Adrenal gland (tissue), 12 donors: ENCODE measurements around the gene SLC25A34. TPM values are rescaled to one million over a fixed set of nuclear protein-coding genes. Genes with fewer than 3 reads are reported as not detected.
A peak's percentile ranks its signal among the peaks of the same experiment; 100 is the strongest.
"Not testable (repeated sequence)": the region's sequence is repeated elsewhere in the genome, so short reads cannot be mapped to it uniquely, and the experiment has no call there.

ENCODE experiments used
- DNase-seq, 7 donors: peaks; one replicate each; pipeline ENCODE4 v3.0.0-alpha.2; 2019 to 2020
- H3K27ac ChIP-seq, 5 donors: fragments of 200-600 bp; sonication (generic) in 4 of 5; 1 replicate in 3 of 5; 2 replicates in 2 of 5; pipeline versions ENCODE4 v1.5.1 to v1.8.0; 2016 to 2020; ENCODE audit warnings: mild to moderate bottlenecking in 1 of 5
- H3K27me3 ChIP-seq: fragments of 200-600 bp; 2 replicates; pipeline ENCODE4 v1.8.0; 2021
- H3K36me3 ChIP-seq, 2 donors: fragments of 200-600 bp; replicated peaks in 1 of 2; 1 replicate in 1 of 2; 2 replicates in 1 of 2; pipeline versions ENCODE4 v1.5.1 to v1.8.0; 2018 to 2022
- H3K4me1 ChIP-seq, 2 donors: fragments of 200-600 bp; replicated peaks in 1 of 2; 1 replicate in 1 of 2; 2 replicates in 1 of 2; pipeline versions ENCODE4 v1.5.1 to v1.8.0; 2018 to 2021
- H3K4me3 ChIP-seq, 4 donors: fragments of 200-600 bp; sonication (generic) in 3 of 4; one replicate each; pipeline ENCODE4 v1.5.1; 2016 to 2018
- H3K9me3 ChIP-seq, 3 donors: fragments of 200-600 bp; sonication (generic) in 1 of 3; replicated peaks in 1 of 3; 1 replicate in 2 of 3; 2 replicates in 1 of 3; pipeline versions ENCODE4 v1.5.1 to v1.8.0; 2016 to 2021
- POLR2A ChIP-seq, 2 donors: fragments of 450-650 bp; IDR thresholded peaks; one replicate each; pipeline ENCODE4 v1.6.1; 2017; ENCODE audit warnings: antibody characterized with exemption in 2 of 2, mild to moderate bottlenecking in 2 of 2, moderate library complexity in 1 of 2
- WGBS, 4 donors: extraction: QIAGEN DNeasy Blood & Tissue Kit in 2 of 4; methylation state at CpG; one replicate each; pipeline versions ENCODE4 v1.1.5 to v1.1.7; 2013 to 2017; 5-methylcytosine and 5-hydroxymethylcytosine counted together
- intact Hi-C, 2 donors: fragments of 100-400 bp; cut with DNase I; formaldehyde crosslinking; loops; one replicate each; pipeline versions ENCODE4 v1.14.1 to v1.15.0; 2022 to 2023
- polyA plus RNA-seq, 3 donors: library from polyadenylated mRNA; stranded (reverse); fragments of 200-250 nt in 2 of 3; fragments of 350-450 nt in 1 of 3; fragmentation: Illumina TruSeq in 1 of 3; extraction: RNeasy Lipid Tissue Mini Kit (QIAGEN cat#74804) in 1 of 3; gene quantifications; one replicate each; pipeline ENCODE4 v1.2.3, GENCODE V29; 2013 to 2014
- total RNA-seq, 9 donors: library from RNA; depleted of rRNA in 4 of 9; stranded (reverse); fragments of >200 nt in 4 of 9; fragments of 120-200 nt in 1 of 9; fragmentation: NEBNext Ultra II Directional in 1 of 9; extraction: Animal tissue kit (Norgen Biotek cat#: 25700) in 1 of 9; gene quantifications; one replicate each; pipeline versions ENCODE4 v1.1.0 to v1.2.4, GENCODE V29; 2013 to 2023
- TF ChIP-seq, protein P1 (sequence below), 6 experiments: fragments of 450-650 bp in 4 of 6; fragments of 200-600 bp in 2 of 6; sonication (generic) in 1 of 6; IDR thresholded peaks; 1 replicate in 5 of 6; 2 replicates in 1 of 6; pipeline versions ENCODE4 v1.5.1 to v1.8.0; 2016 to 2021; ENCODE audit warnings: antibody characterized with exemption in 6 of 6, mild to moderate bottlenecking in 2 of 6, moderate library complexity in 1 of 6
- donor health status: healthy with polysubstance abuse.
- donor health status: Bipolar disorder and iron deficiency.
- donor health status: DM: yes; HTN: yes; CAD: no.
- donor health status: DM: no; HTN: no; CAD: no.
- donor health status: DM: no; HTN: no; CAD: no.
- donor health status: DM: yes; HTN: yes; CAD: no.

The SLC25A34 gene
- total and polyA plus RNA-seq, 12 donors, result 0.44 to 12.3 (median 5.7) TPM

- Histone ChIP-seq H3K4me1 (peaks cover 5 to 39% of the 10 kb centered on the region in 2 donors), H3K27me3 (no peaks in the 10 kb centered on the region), H3K27ac (no peak overlapping the region), H3K9me3 (no peaks in the 10 kb centered on the region), H3K4me3 (no peak overlapping the region), H3K36me3 (peaks cover 0 to 6% of the 10 kb centered on the region in 2 donors)
- intact Hi-C loops, result no loop called here
- no peak for DNase-seq
- 90 to 100% (median 96%) methylated on average over 2 of the region's 2 CpGs for WGBS, 4 donors
- no peak for TF ChIP-seq POLR2A (IDR thresholded peaks at IDR 0.05)
- TF ChIP-seq, protein P1, sequence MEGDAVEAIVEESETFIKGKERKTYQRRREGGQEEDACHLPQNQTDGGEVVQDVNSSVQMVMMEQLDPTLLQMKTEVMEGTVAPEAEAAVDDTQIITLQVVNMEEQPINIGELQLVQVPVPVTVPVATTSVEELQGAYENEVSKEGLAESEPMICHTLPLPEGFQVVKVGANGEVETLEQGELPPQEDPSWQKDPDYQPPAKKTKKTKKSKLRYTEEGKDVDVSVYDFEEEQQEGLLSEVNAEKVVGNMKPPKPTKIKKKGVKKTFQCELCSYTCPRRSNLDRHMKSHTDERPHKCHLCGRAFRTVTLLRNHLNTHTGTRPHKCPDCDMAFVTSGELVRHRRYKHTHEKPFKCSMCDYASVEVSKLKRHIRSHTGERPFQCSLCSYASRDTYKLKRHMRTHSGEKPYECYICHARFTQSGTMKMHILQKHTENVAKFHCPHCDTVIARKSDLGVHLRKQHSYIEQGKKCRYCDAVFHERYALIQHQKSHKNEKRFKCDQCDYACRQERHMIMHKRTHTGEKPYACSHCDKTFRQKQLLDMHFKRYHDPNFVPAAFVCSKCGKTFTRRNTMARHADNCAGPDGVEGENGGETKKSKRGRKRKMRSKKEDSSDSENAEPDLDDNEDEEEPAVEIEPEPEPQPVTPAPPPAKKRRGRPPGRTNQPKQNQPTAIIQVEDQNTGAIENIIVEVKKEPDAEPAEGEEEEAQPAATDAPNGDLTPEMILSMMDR (IDR thresholded peaks at IDR 0.05), result no peak
Measured at GRCh38 chr1:15698201-15698600, 37.9 kb upstream of the SLC25A34 start.

- intact Hi-C loops, DNase-seq, H3K27me3 ChIP-seq, H3K36me3 ChIP-seq, H3K9me3 ChIP-seq, H3K27ac ChIP-seq, H3K4me3 ChIP-seq: not testable (repeated sequence)
- 93 to 97% (median 96%) methylated on average over 4 of the region's 4 CpGs for WGBS, 4 donors
- peaks cover 16 to 50% of the 10 kb centered on the region in 2 donors for H3K4me1 ChIP-seq
Measured at GRCh38 chr1:15699321-15699720, 36.7 kb upstream of the SLC25A34 start.

DNA sequence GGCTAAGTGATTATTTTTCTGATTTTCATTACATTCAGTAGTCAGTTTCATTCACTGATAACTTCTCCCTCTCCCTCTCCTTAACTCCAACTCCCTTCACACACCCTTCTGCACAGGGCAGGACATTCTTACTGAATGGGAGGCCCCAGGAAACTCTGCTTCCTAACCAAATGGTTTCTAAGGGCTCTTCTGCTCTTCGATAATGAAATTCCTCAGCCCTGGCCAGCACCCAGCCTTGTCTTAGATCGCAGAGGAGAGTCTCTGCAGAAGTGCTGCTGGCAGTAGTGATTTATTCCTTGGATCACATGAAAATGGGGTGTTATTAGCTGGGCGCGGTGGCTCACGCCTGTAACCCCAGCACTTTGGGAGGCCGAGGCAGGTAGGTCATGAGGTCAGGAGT lies 35.5 kb upstream of the SLC25A34 start:
- no peak for DNase-seq
- TF ChIP-seq, protein P1 (IDR thresholded peaks at IDR 0.05), result no peak
- no peak for TF ChIP-seq POLR2A (IDR thresholded peaks at IDR 0.05)
- Histone ChIP-seq H3K27me3 (no peaks in the 10 kb centered on the region), H3K27ac (peak overlapping the region in 2 of 5 donors; percentile 12 to 26), H3K36me3 (peaks cover 0 to 6% of the 10 kb centered on the region in 2 donors), H3K4me1 (peaks cover 21 to 56% of the 10 kb centered on the region in 2 donors), H3K4me3 (no peak overlapping the region), H3K9me3 (no peaks in the 10 kb centered on the region)
- WGBS, 4 donors, result 77 to 84% (median 78%) methylated on average over 6 of the region's 6 CpGs
- intact Hi-C loops, result no loop called here

GRCh38 chr1:15701784-15702183 lies 34.3 kb upstream of the SLC25A34 start:
- Histone ChIP-seq H3K27ac (peak overlapping the region in 2 of 5 donors; percentile 54 to 95), H3K27me3 (no peaks in the 10 kb centered on the region), H3K36me3 (peaks cover 0 to 1% of the 10 kb centered on the region in 2 donors), H3K4me1 (peaks cover 21 to 56% of the 10 kb centered on the region in 2 donors), H3K4me3 (no peak overlapping the region), H3K9me3 (no peaks in the 10 kb centered on the region)
- TF ChIP-seq, protein P1 (IDR thresholded peaks at IDR 0.05), result no peak
- no peak for TF ChIP-seq POLR2A (IDR thresholded peaks at IDR 0.05)
- 79 to 91% (median 86%) methylated on average over 4 to 8 of the region's 8 CpGs for WGBS, 4 donors
- intact Hi-C loops, result no loop called here
- DNase-seq, result no peak
